Natural killer cell (primary cell): Measurements from ENCODE around the gene KIF5B. TPM values are rescaled to one million over a fixed set of nuclear protein-coding genes. Genes with fewer than 3 reads are reported as not detected.
A peak's percentile ranks its signal among the peaks of the same experiment; 100 is the strongest.

Experiments used
- ATAC-seq, 3 donors: fragments of 150-1000 bp in 2 of 3; fragments of 200-7000 bp in 1 of 3; cut with Tn5 transposase; 1 replicate in 1 of 3; 2 replicates in 2 of 3; pipeline ENCODE4 v1.10.0; 2021; ENCODE audit warnings: mild to moderate bottlenecking in 2 of 3, moderate library complexity in 2 of 3
- DNase-seq, 2 donors: peaks; one replicate each; pipeline versions ENCODE4 v3.0.0 to v3.0.0-alpha.2; 2013 to 2021; ENCODE audit warnings: mixed read lengths in 1 of 2
- H3K27ac ChIP-seq: one replicate; pipeline ENCODE4 v1.5.1; 2013; ENCODE audit warnings: mild to moderate bottlenecking, low read length
- H3K27me3 ChIP-seq: one replicate; pipeline ENCODE4 v1.6.1; 2013; ENCODE audit warnings: low read length; ENCODE audit not compliant: control insufficient read depth, insufficient read depth
- H3K36me3 ChIP-seq: one replicate; pipeline ENCODE4 v1.6.1; 2013; ENCODE audit warnings: low read length; ENCODE audit not compliant: control insufficient read depth, insufficient read depth
- H3K4me1 ChIP-seq: one replicate; pipeline ENCODE4 v1.6.1; 2013; ENCODE audit warnings: low read length; ENCODE audit not compliant: control insufficient read depth, insufficient read depth
- H3K4me3 ChIP-seq: one replicate; pipeline ENCODE4 v1.5.1; 2013; ENCODE audit warnings: low read length
- H3K9me3 ChIP-seq: one replicate; pipeline ENCODE4 v1.6.1; 2013; ENCODE audit warnings: low read length; ENCODE audit not compliant: control insufficient read depth, insufficient read depth
- H3K27ac Mint-ChIP-seq, 2 donors: one replicate each; pipeline ENCODE4 v1.8.0; 2022; ENCODE audit warnings: mild to moderate bottlenecking in 2 of 2, mixed read lengths in 2 of 2, moderate library complexity in 1 of 2
- H3K27me3 Mint-ChIP-seq, 2 donors: one replicate each; pipeline ENCODE4 v1.8.0; 2022; ENCODE audit warnings: low read depth in 2 of 2, mixed read lengths in 2 of 2
- H3K36me3 Mint-ChIP-seq: one replicate; pipeline ENCODE4 v1.8.0; 2022; ENCODE audit warnings: mixed read lengths
- H3K4me1 Mint-ChIP-seq, 2 donors: one replicate each; pipeline ENCODE4 v1.8.0; 2022; ENCODE audit warnings: mixed read lengths in 2 of 2
- H3K4me3 Mint-ChIP-seq: one replicate; pipeline ENCODE4 v1.8.0; 2022; ENCODE audit warnings: mild to moderate bottlenecking, moderate library complexity, mixed read lengths
- H3K9me3 Mint-ChIP-seq, 2 donors: one replicate each; pipeline ENCODE4 v1.8.0; 2022; ENCODE audit warnings: mixed read lengths in 2 of 2
- CTCF ChIP-seq: fragments of 200-600 bp; IDR thresholded peaks from one replicate; pipeline ENCODE4 v1.8.0; 2022; ENCODE audit warnings: antibody characterized with exemption
- WGBS: methylation state at CpG from one replicate; pipeline ENCODE4 v1.1.7; 2013; ENCODE audit warnings: missing lambda C conversion rate; ENCODE audit not compliant: insufficient coverage; 5-methylcytosine and 5-hydroxymethylcytosine counted together
- intact Hi-C: fragments of 100-400 bp; cut with micrococcal nuclease; formaldehyde crosslinking; loops from one replicate; pipeline ENCODE4 v1.14.2; 2022
- total RNA-seq, 4 donors: library from RNA; stranded (reverse); fragments of 120-200 nt in 1 of 4; gene quantifications; one replicate each; pipeline versions ENCODE4 v1.2.3 to v1.2.4, GENCODE V29; 2013 to 2022

KIF5B gene
- total RNA-seq, 3 donors from 2014 or later (not counting 1 experiment from before 2014, with no cell fraction given): 51.0 to 64.2 (median 61.1) TPM

DNA sequence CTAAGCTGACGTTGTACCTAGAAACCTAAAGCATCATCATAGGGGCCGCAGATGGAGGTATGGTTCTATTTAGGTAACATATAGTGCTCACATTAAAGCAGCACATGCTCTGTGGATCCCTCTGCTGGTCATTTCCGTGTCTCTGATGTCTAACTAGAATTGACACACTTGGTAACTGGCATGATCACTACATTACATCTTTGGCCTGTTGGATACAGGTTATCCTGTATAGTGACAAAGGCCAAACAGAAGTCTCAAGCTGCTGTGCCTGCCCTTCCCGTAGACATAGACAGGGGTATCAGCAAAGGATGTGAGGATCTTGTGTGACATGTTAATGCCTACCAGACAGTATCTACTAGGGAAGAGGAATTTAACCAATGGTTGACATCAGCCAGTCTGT is 51.2 kb downstream of the KIF5B start:
- Histone ChIP-seq H3K4me3 (no peak overlapping the region), H3K27ac (no peak overlapping the region), H3K36me3 (peaks cover 13% of the 10 kb centered on the region), H3K9me3 (no peaks in the 10 kb centered on the region), H3K4me1 (no peaks in the 10 kb centered on the region), H3K27me3 (no peaks in the 10 kb centered on the region)
- peak overlapping the region; percentile 31 to 54 for H3K27ac Mint-ChIP-seq
- H3K4me1 Mint-ChIP-seq: peaks cover 0 to 5% of the 10 kb centered on the region in 2 donors
- TF ChIP-seq CTCF: no peak
- H3K27me3 Mint-ChIP-seq: no peaks in the 10 kb centered on the region
- no peaks in the 10 kb centered on the region for H3K9me3 Mint-ChIP-seq
- peak; percentile 53 to 70 (median 61) for ATAC-seq
- H3K4me3 Mint-ChIP-seq: no peak overlapping the region
- intact Hi-C loops: loop anchor here (1.0 kb wide), 1 partner anchor 143 kb away; no protein-coding TSS in a partner anchor
- DNase-seq: peak in 1 of 2 donors; percentile 72
- 63% methylated on average over 4 of the region's 4 CpGs for WGBS
- peaks cover 7% of the 10 kb centered on the region for H3K36me3 Mint-ChIP-seq

GRCh38 chr10:32004161-32004591 is 52.0 kb downstream of the KIF5B start:
- WGBS: 85% methylated on average over 3 of the region's 3 CpGs
- Mint-ChIP-seq H3K27ac (peak overlapping the region in 1 of 2 donors; percentile 54), H3K36me3 (peaks cover 4% of the 10 kb centered on the region), H3K4me1 (peaks cover 0 to 5% of the 10 kb centered on the region in 2 donors), H3K4me3 (no peak overlapping the region), H3K27me3 (no peaks in the 10 kb centered on the region), H3K9me3 (no peaks in the 10 kb centered on the region)
- H3K4me1 ChIP-seq: no peaks in the 10 kb centered on the region
- DNase-seq: no peak
- no peaks in the 10 kb centered on the region for H3K27me3 ChIP-seq
- no peak for TF ChIP-seq CTCF
- H3K4me3 ChIP-seq: no peak overlapping the region
- ATAC-seq: no peak
- H3K36me3 ChIP-seq: peaks cover 6% of the 10 kb centered on the region
- intact Hi-C loops: no loop called here
- no peak overlapping the region for H3K27ac ChIP-seq
- no peaks in the 10 kb centered on the region for H3K9me3 ChIP-seq

DNA sequence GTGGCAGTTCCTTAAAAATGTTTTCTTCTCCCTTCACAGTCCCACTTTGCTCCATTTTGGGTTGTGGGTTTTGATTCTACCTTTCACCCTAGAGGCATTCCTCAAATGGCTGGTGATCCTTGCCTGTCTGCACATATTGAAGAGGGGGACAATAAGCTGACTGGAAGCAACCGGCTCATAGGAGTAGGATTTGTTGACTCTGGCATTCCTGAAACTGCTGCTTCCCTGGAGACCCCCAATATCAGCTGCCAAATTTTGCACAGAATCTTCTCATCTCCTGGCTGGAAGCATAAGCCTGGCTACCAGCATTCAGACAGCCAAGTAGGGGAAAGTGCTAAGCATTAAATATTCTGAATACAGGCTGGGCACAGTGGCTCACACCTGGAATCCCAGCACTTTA is 53.7 kb downstream of the KIF5B start:
- intact Hi-C loops: no loop called here
- no peaks in the 10 kb centered on the region for H3K9me3 ChIP-seq
- H3K9me3 Mint-ChIP-seq: no peaks in the 10 kb centered on the region
- H3K4me3 Mint-ChIP-seq: no peak overlapping the region
- no peak for TF ChIP-seq CTCF
- no peaks in the 10 kb centered on the region for H3K4me1 ChIP-seq
- H3K4me3 ChIP-seq: no peak overlapping the region
- no peaks in the 10 kb centered on the region for H3K36me3 Mint-ChIP-seq
- H3K27ac Mint-ChIP-seq: peak overlapping the region in 1 of 2 donors; percentile 5
- no peaks in the 10 kb centered on the region for H3K27me3 Mint-ChIP-seq
- H3K27me3 ChIP-seq: no peaks in the 10 kb centered on the region
- no peak for DNase-seq
- no peak overlapping the region for H3K27ac ChIP-seq
- peaks cover 0 to 5% of the 10 kb centered on the region in 2 donors for H3K4me1 Mint-ChIP-seq
- 100% methylated on average over 1 of the region's 1 CpG for WGBS
- ATAC-seq: no peak
- no peaks in the 10 kb centered on the region for H3K36me3 ChIP-seq

- no peaks in the 10 kb centered on the region for H3K9me3 Mint-ChIP-seq
- H3K4me3 ChIP-seq: no peak overlapping the region
- H3K27me3 ChIP-seq: no peaks in the 10 kb centered on the region
- no peak overlapping the region for H3K27ac ChIP-seq
- intact Hi-C loops: no loop called here
- DNase-seq: no peak
- no peak overlapping the region for H3K27ac Mint-ChIP-seq
- H3K4me1 ChIP-seq: no peaks in the 10 kb centered on the region
- no peaks in the 10 kb centered on the region for H3K36me3 ChIP-seq
- peaks cover 0 to 5% of the 10 kb centered on the region in 2 donors for H3K4me1 Mint-ChIP-seq
- no peaks in the 10 kb centered on the region for H3K36me3 Mint-ChIP-seq
- H3K27me3 Mint-ChIP-seq: no peaks in the 10 kb centered on the region
- TF ChIP-seq CTCF: no peak
- no peak for ATAC-seq
- H3K9me3 ChIP-seq: no peaks in the 10 kb centered on the region
- H3K4me3 Mint-ChIP-seq: no peak overlapping the region
- WGBS: over 99% methylated on average over 4 of the region's 4 CpGs
Observed at GRCh38 chr10:32000937-32001336, 55.3 kb downstream of the KIF5B start.
